HEK293 (cell line): ENCODE measurements around the gene ADAMTS17.

Experiments
- CTCF ChIA-PET: fragments of 350-600 bp; formaldehyde crosslinking; extraction: SDS; loops from one replicate; lab custom pipeline; 2021; ENCODE audit warnings: antibody characterized with exemption; lab: Yijun Ruan, JAX
- POLR2A ChIA-PET: fragments of 300-600 bp; formaldehyde crosslinking; extraction: SDS; loops from one replicate; lab custom pipeline; 2020; ENCODE audit warnings: antibody characterized with exemption, inconsistent platforms; lab: Yijun Ruan, JAX
- H3K27ac ChIP-seq: fragments of 200-500 bp; sonication (Bioruptor generic); 2 replicates; pipeline ENCODE4 v1.5.1; 2014; ENCODE audit warnings: low read depth, low read length, control low read depth, inconsistent platforms; ENCODE audit errors: extremely low read depth
- H3K36me3 ChIP-seq, 2 experiments: fragments of 200-500 bp in 1 of 2; sonication (Bioruptor generic) in 1 of 2; 1 replicate in 1 of 2; 2 replicates in 1 of 2; pipeline ENCODE4 v1.5.1; 2014 to 2017; ENCODE audit warnings: inconsistent platforms in 2 of 2, low read length in 2 of 2; ENCODE audit not compliant: control insufficient read depth in 2 of 2, insufficient read depth in 1 of 2
- H3K4me1 ChIP-seq: fragments of 200-500 bp; sonication (Bioruptor generic); 2 replicates; pipeline ENCODE4 v1.5.1; 2014; ENCODE audit warnings: mild to moderate bottlenecking, low read length, inconsistent platforms; ENCODE audit not compliant: control insufficient read depth, insufficient read depth
- H3K4me3 ChIP-seq: 2 replicates; pipeline ENCODE4 v1.5.1; 2011; ENCODE audit warnings: low read depth, mild to moderate bottlenecking, control low read depth, low read length, moderate library complexity
- H3K9me3 ChIP-seq: fragments of 200-500 bp; sonication (Bioruptor generic); 2 replicates; pipeline ENCODE4 v1.5.1; 2014; ENCODE audit warnings: low read depth, low read length, inconsistent platforms; ENCODE audit not compliant: control insufficient read depth, insufficient read depth
- GFI1B ChIP-seq: fragments of 450-650 bp; formaldehyde crosslinking; IDR thresholded peaks from 2 replicates; pipeline ENCODE4 v1.5.1; 2016; ENCODE audit warnings: missing biosample characterization, missing genetic modification characterization
- KLF8 ChIP-seq: fragments of 450-650 bp; formaldehyde crosslinking; IDR thresholded peaks from 2 replicates; pipeline ENCODE4 v1.5.1; 2016; ENCODE audit warnings: missing biosample characterization, missing genetic modification characterization
- MZF1 ChIP-seq: fragments of 450-650 bp; formaldehyde crosslinking; IDR thresholded peaks from 2 replicates; pipeline ENCODE4 v1.5.1; 2017; ENCODE audit warnings: missing biosample characterization, missing genetic modification characterization, borderline replicate concordance
- ZBTB44 ChIP-seq: fragments of 450-650 bp; IDR thresholded peaks from 2 replicates; pipeline ENCODE4 v1.5.1; 2018; ENCODE audit warnings: missing biosample characterization, mild to moderate bottlenecking, missing genetic modification characterization
- ZFHX2 ChIP-seq: fragments of 450-650 bp; formaldehyde crosslinking; conservative IDR thresholded peaks from 2 replicates; pipeline ENCODE4 v1.5.1; 2016; ENCODE audit warnings: missing biosample characterization, missing genetic modification characterization
- ZFP69B ChIP-seq: fragments of 450-650 bp; formaldehyde crosslinking; IDR thresholded peaks from 2 replicates; pipeline ENCODE4 v1.5.1; 2016; ENCODE audit warnings: missing biosample characterization, missing genetic modification characterization
- ZNF140 ChIP-seq: fragments of 450-650 bp; formaldehyde crosslinking; IDR thresholded peaks from 2 replicates; pipeline ENCODE4 v1.5.1; 2016; ENCODE audit warnings: missing biosample characterization, missing genetic modification characterization
- ZNF157 ChIP-seq: fragments of 450-650 bp; formaldehyde crosslinking; IDR thresholded peaks from 2 replicates; pipeline ENCODE4 v1.5.1; 2016; ENCODE audit warnings: missing biosample characterization, missing genetic modification characterization
- ZNF184 ChIP-seq: fragments of 450-650 bp; IDR thresholded peaks from 2 replicates; pipeline ENCODE4 v1.5.1; 2018; ENCODE audit warnings: missing biosample characterization, mild to moderate bottlenecking, missing genetic modification characterization
- ZNF239 ChIP-seq: fragments of 450-650 bp; formaldehyde crosslinking; IDR thresholded peaks from 2 replicates; pipeline ENCODE4 v1.5.1; 2016; ENCODE audit warnings: missing biosample characterization, missing genetic modification characterization
- ZNF248 ChIP-seq: fragments of 450-650 bp; formaldehyde crosslinking; IDR thresholded peaks from 2 replicates; pipeline ENCODE4 v1.5.1; 2017; ENCODE audit warnings: missing biosample characterization, missing genetic modification characterization
- ZNF341 ChIP-seq: fragments of 450-650 bp; formaldehyde crosslinking; IDR thresholded peaks from 2 replicates; pipeline ENCODE4; 2016; ENCODE audit warnings: low read depth, missing biosample characterization, missing genetic modification characterization
- ZNF362 ChIP-seq: fragments of 450-650 bp; formaldehyde crosslinking; IDR thresholded peaks from 2 replicates; pipeline ENCODE4 v1.5.1; 2016; ENCODE audit warnings: missing biosample characterization, missing genetic modification characterization
- ZNF394 ChIP-seq: fragments of 450-650 bp; formaldehyde crosslinking; IDR thresholded peaks from 2 replicates; pipeline ENCODE4 v1.5.1; 2016; ENCODE audit warnings: missing biosample characterization, missing genetic modification characterization, mild to moderate bottlenecking, moderate library complexity, borderline replicate concordance
- ZNF423 ChIP-seq: fragments of 450-650 bp; formaldehyde crosslinking; IDR thresholded peaks from 2 replicates; pipeline ENCODE4 v1.5.1; 2016; ENCODE audit warnings: missing biosample characterization, missing genetic modification characterization
- ZNF449 ChIP-seq: fragments of 450-650 bp; formaldehyde crosslinking; IDR thresholded peaks from 2 replicates; pipeline ENCODE4 v1.5.1; 2017; ENCODE audit warnings: missing biosample characterization, mild to moderate bottlenecking, missing genetic modification characterization, moderate library complexity
- ZNF473 ChIP-seq: fragments of 450-650 bp; formaldehyde crosslinking; IDR thresholded peaks from 2 replicates; pipeline ENCODE4 v1.5.1; 2017; ENCODE audit warnings: missing biosample characterization, missing genetic modification characterization
- ZNF510 ChIP-seq: fragments of 450-650 bp; formaldehyde crosslinking; IDR thresholded peaks from 2 replicates; pipeline ENCODE4 v1.5.1; 2018; ENCODE audit warnings: mild to moderate bottlenecking, missing genetic modification characterization, missing biosample characterization; ENCODE audit not compliant: insufficient replicate concordance
- ZNF514 ChIP-seq: fragments of 450-650 bp; formaldehyde crosslinking; IDR thresholded peaks from 2 replicates; pipeline ENCODE4 v1.5.1; 2016; ENCODE audit warnings: missing biosample characterization, missing genetic modification characterization
- ZNF645 ChIP-seq: fragments of 450-650 bp; formaldehyde crosslinking; IDR thresholded peaks from 2 replicates; pipeline ENCODE4; 2016; ENCODE audit warnings: missing biosample characterization, missing genetic modification characterization
- ZNF670 ChIP-seq: fragments of 450-650 bp; formaldehyde crosslinking; IDR thresholded peaks from 2 replicates; pipeline ENCODE4 v1.5.1; 2016; ENCODE audit warnings: missing biosample characterization, missing genetic modification characterization, low read depth
- ZNF701 ChIP-seq: fragments of 450-650 bp; formaldehyde crosslinking; IDR thresholded peaks from 2 replicates; pipeline ENCODE4 v1.5.1; 2016; ENCODE audit warnings: missing biosample characterization, missing genetic modification characterization
- ZNF776 ChIP-seq: fragments of 450-650 bp; formaldehyde crosslinking; IDR thresholded peaks from 2 replicates; pipeline ENCODE4 v1.5.0; 2017; ENCODE audit warnings: missing biosample characterization, missing genetic modification characterization, borderline replicate concordance
- ZNF777 ChIP-seq: fragments of 450-650 bp; formaldehyde crosslinking; IDR thresholded peaks from 2 replicates; pipeline ENCODE4 v1.5.1; 2017; ENCODE audit warnings: missing biosample characterization, missing genetic modification characterization, borderline replicate concordance
- ZNF791 ChIP-seq: fragments of 450-650 bp; formaldehyde crosslinking; IDR thresholded peaks from 2 replicates; pipeline ENCODE4 v1.5.1; 2016; ENCODE audit warnings: missing biosample characterization, missing genetic modification characterization
- ZSCAN4 ChIP-seq: fragments of 450-650 bp; formaldehyde crosslinking; IDR thresholded peaks from 2 replicates; pipeline ENCODE4 v1.5.1; 2017; ENCODE audit warnings: missing biosample characterization, missing genetic modification characterization

ADAMTS17 gene

GRCh38 chr15:100134089-100134583 lies 207.6 kb downstream of the ADAMTS17 start:
- POLR2A ChIA-PET: no interaction called here
- Histone ChIP-seq H3K4me1 (no peaks in the 10 kb centered on the region), H3K4me3 (no peak overlapping the region), H3K36me3 (no peaks in the 10 kb centered on the region), H3K27ac (no peak overlapping the region), H3K9me3 (no peaks in the 10 kb centered on the region)
- CTCF ChIA-PET: interaction anchor here (0.6 kb wide), 1 partner anchor 9 kb away, joined by 3 read pairs; no protein-coding TSS in a partner anchor
- TF ChIP-seq GFI1B (no peak), ZNF184 (tag by site-specific recombination) (no peak), ZNF341 (no peak), ZNF473 (tag by site-specific recombination) (no peak), ZNF645 (tag by site-specific recombination) (no peak)

GRCh38 chr15:100133001-100133400 lies 208.8 kb downstream of the ADAMTS17 start:
- ChIA-PET CTCF (interaction anchor here (0.7 to 0.9 kb wide), 2 partner anchors 28 to 144 kb away, joined by 3 read pairs; no protein-coding TSS in a partner anchor), POLR2A (no interaction called here)
- H3K36me3 ChIP-seq: no peaks in the 10 kb centered on the region
- no peak overlapping the region for H3K4me3 ChIP-seq
- no peaks in the 10 kb centered on the region for H3K4me1 ChIP-seq
- TF ChIP-seq MZF1 (tag by site-specific recombination): no peak
- no peak for TF ChIP-seq KLF8 (tag by site-specific recombination)
- no peak for TF ChIP-seq ZNF777 (tag by site-specific recombination)
- TF ChIP-seq ZNF362: no peak
- TF ChIP-seq ZFP69B: no peak
- no peak for TF ChIP-seq ZNF514 (tag by site-specific recombination)
- TF ChIP-seq ZNF670: no peak
- no peak for TF ChIP-seq ZNF140 (tag by site-specific recombination)
- no peak for TF ChIP-seq ZNF791 (tag by site-specific recombination)
- no peak for TF ChIP-seq ZBTB44 (tag by site-specific recombination)
- no peak overlapping the region for H3K27ac ChIP-seq
- H3K9me3 ChIP-seq: no peaks in the 10 kb centered on the region

GRCh38 chr15:100132309-100132708 lies 209.5 kb downstream of the ADAMTS17 start:
- CTCF ChIA-PET: no interaction called here
- POLR2A ChIA-PET: no interaction called here
- Histone ChIP-seq H3K27ac (no peak overlapping the region), H3K4me1 (no peaks in the 10 kb centered on the region), H3K9me3 (no peaks in the 10 kb centered on the region), H3K4me3 (no peak overlapping the region), H3K36me3 (no peaks in the 10 kb centered on the region)
- TF ChIP-seq ZNF449 (tag by site-specific recombination) (no peak), ZNF510 (tag by site-specific recombination) (no peak), ZNF776 (tag by site-specific recombination) (no peak), ZFHX2 (tag by site-specific recombination) (no peak), ZNF239 (no peak), ZNF423 (tag by site-specific recombination) (no peak), ZNF157 (tag by site-specific recombination) (no peak), ZNF248 (tag by site-specific recombination) (no peak), ZNF394 (tag by site-specific recombination) (no peak), ZSCAN4 (tag by site-specific recombination) (no peak), ZNF701 (tag by site-specific recombination) (no peak)
